Stimulated activated CD8-positive, alpha-beta memory T cell treated with anti-CD3 and anti-CD28 coated beads, Interleukin-15, amount 100 ng/mL, for 1 hour (primary cell): ENCODE results near the gene CDH4.

ENCODE experiments used
- DNase-seq: peaks from one replicate; pipeline ENCODE4 v3.0.0-alpha.2; 2020; ENCODE audit warnings: low read depth

Gene CDH4

DNA sequence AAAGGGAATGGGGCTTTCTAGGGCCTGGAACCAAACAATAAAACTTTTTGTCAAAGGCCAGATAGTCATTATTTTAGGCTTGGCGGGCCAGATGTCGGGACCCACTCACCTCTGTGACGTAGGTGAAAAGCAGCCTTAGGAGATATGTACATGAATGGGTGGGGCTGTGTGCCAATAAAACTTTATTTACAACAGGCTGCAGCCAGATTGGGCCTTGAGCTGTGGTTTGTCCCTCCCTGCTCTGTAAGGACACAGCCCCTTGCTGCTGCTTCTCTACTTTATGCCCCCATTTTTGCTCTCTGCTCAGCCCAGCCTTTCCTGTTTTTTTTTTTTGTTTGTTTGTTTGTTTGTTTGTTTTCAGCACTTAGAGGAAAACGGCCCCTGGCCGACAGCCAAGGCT lies 32.7 kb downstream of the CDH4 start:
- no peak for DNase-seq

DNA sequence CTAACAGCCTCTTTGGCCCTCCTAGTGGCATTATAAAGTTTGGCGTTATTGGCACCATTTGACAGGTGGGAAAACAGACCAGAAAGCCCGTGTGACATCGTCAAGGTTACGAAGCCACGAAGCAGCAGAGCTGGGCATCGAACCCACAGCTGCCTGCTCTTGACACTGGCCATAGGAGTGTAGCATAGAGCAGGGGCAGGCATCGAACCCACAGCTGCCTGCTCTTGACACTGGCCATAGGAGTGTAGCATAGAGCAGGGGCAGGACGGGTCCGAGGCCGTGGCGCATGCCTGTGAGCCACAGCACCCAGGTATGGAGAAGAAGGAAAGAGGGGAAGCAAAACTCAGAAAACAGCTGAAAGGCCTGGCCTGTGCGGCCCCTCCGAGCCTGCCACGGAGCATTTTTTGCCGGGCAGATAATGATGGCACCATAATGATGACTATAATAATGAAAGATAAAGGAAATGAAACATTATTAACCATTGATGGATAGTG lies 33.1 kb downstream of the CDH4 start:
- DNase-seq = no peak

DNA sequence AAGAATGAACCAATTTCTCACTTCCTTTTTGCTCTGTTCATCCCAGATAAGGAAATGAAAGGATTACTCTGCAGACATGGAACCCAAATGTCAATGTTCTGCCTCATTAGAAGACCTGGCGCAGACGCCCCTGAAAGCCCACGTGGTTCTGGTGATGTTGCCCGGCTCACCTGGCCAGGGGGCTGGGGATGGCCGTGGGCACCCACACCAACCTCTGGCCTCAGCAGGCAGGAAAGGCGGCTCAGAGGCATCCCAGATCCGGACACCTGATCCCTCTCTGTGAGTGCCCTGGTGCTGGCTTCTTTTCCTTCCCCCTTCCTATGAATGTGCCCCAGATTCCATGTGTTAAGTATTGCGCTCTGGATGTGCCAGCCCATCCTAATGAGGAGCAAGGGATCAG lies 33.6 kb downstream of the CDH4 start:
- DNase-seq = no peak

DNA sequence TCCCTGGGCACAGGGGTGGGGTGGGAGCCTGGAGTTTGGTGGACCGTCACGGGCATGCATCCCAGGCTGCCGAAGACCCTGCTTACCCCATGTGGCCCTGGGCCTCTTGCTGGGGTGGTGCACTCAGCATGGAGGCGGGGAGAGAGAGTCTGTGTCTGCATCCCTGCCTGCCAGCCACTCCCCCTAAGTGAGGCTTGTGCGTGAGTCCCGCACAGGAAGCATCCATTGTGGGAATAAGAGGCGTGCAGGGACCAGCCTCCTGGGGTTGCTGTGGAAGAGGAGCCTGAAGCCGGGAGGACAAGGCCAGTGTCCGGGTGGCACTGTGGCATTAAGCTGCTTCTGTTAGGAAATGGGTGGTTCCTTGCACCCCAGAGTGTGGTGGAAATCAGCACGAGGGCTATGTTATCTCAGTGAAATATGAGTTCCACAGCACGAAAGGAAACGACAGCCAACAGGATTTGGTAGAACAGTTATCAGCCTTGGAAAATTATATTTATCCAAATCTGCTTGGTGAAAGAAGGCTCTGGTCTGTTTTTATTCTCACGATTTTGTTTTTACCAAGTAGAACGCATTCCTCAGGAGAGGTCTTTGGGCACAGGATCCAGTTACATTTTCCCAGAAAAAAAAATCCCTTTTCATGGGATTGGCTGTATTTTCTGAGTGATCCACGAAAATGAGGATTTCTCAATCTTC lies 35.7 kb downstream of the CDH4 start:
- no peak for DNase-seq

DNA sequence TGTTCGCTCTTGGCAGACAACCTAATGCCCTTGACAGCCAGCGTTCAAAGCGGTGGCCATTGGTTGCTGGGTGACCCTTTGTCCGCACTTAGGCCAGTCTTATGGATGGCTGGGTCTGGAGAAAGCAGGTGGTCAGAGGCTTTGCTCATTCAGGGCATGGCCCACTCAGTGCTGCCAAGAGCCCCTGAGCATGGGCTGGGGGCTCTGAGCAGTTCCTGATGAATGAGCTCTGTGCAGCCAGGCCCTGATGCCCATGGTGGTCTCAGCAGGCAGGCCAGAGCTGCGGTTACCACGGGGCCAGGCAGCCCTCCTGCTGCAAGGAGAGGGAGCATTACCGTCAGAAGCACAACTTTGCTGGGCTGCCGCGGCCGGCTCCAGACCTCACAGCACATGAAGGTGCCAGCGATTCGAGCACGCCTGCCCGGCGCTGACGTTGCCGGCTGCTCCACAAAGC lies 36.3 kb downstream of the CDH4 start:
- DNase-seq = no peak

DNA sequence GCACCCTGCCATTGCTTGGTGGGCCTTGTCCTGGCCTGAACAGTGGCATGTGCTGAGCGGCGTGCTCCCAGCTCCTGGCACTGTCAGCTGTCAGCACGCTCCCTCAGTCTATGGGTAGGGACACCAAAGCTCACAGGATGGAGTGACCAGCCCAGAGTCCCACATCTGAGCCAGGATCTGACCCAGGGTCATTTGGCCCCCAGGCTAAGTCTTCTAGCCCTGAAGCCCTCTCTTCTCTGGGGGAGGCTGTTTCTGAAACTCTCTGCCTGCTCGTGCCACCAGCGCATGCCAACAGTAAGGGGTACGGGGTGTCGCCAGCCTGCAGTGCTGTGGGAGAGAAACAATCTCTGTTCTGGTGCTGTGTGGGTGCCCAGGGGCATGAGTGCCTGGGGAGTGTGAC lies 37.1 kb downstream of the CDH4 start:
- no peak for DNase-seq

DNA sequence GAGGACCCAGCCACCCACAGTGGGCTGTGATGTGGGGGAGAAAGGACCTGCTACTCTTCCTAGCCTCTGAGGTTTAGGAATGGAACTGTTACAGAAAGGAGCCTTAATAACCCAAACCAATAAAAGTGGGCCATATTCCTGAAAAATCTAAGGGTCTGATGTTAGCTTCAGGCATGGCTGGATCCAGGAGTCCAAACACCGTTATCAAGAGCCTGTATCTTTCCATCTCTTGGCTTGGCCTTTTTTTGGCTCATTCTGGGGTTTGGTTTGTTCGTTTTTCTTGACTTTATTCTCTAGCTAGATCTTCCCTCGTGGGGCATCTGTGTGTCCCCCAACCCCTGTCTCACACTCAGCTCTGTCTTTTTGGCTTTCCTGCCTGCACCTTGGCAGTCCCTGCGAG lies 38.7 kb downstream of the CDH4 start:
- DNase-seq = no peak

DNA sequence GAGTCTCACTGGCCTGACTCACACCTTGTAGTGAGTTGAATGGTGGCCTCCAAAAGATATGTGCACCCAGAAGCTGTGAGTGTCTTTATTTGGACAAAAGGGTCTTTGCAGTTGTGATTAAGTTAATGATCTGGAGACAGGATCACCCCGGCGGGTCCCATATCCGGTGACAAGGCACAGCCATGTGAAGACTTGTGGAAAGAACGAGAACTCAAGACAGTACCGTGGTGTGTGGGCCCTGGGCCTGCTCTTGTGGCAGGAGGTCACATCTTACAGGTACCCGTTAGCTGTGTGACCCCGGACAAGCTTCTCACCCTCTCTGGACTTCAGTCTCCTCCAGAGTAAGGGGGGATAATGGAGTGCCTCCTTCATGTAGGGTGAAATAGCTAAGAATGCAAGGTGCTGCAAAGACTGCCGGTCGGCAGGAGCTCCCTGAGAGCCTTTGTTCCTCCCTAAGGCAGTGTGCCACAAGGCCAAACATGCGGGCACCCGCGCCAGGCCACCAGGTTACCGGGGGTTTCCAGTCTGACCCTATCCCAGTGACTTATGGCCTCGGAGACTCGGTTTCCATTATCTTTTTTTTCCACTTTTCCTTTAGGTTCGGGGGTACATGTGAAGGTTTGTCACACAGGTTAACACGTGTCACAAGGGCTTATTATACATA lies 39.2 kb downstream of the CDH4 start:
- no peak for DNase-seq

DNA sequence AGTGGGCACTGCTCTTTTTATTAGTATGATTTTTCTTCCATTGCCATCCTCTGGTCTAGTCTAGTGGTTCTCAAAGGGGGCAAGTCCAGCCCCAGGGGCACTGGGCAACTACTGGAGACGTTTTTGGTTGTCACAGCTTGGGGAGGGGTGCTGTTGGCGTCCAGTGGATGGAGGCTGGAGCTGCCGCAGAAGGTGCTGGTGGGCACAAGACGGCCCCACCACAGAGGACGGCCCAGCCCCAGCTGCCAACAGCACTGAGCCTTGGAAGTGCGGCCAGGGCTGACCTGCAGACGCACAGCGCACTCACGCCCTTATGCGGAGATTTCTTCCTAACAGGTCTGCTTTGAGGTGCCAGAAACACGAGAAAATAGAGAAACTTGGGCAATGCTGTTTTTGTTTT lies 40.3 kb downstream of the CDH4 start:
- DNase-seq = no peak

DNA sequence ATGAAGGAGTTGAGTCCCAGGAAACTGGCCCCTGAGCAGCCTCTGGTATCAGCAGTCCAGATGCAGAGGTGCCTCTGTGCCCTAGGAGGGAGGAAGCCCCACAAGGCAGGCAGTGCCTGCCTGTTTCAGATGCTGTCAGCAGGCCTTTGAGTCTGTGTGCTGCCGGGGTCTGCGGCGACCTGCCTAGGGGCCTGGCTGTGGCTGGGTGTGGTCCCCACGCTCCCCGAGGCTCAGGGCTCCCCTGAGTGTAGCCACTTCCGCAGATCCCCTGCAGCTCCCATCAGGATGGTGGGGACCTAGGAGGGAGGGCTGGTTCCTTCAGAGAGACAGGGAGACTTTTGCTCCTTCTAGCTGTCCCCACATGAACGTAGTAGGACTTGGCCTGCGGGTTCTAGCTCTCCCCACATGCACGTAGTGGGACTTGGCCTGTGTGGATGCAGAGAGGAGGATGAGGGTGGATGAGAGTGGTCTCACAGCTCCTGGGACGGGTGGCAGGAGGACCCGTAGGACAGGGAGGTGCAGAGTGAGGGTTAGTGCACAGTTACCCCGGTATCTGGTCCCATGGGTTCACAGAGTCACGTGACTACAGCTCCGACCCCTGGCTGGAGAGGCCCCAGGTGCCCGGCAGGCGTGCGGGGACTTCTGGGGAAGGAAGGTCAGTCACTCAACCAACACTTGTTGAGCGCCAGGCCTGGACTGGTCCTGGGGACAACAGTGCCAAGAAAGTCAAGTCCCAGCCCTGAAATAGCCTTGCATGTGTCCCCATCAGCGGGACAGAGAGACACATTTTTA lies 41.0 kb downstream of the CDH4 start:
- DNase-seq = no peak

DNA sequence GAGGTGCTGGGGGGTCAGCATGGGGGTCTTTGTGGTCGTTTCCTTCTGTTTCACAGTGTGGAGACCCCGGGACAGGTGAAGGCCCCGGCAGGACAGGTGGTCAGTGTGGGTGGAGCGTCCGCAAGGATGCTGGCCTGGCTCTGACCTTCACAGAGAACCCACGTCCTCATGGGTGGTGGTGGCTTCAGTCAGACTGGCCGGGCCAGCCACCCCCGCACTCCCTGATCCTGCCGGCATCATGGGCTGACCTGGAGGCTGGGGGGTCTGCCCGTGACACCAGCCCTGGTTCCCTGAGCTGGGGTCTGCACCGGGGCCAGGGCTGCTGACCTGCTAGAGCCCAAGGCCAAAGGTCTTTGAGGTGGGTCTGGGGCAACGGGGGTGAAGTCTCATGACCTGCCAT lies 41.9 kb downstream of the CDH4 start:
- DNase-seq = no peak

DNA sequence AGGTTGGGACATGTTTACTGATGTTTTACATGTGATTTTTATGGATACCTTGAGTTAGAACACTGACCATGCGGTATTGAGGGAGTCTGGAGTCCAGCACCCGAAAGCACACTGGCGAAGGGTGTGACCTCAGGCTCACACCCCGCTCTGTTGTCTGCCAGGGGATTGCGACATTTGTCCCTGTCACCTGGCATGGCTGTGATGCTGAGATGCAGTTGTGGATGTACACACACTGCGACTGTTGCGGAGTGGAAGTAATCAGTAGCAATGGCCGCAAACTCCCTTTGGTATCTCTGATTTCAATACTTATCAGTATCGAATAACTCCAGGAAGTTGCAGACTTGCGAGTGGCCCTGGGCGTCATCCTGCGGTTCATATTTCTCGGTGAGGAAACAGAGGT lies 43.2 kb downstream of the CDH4 start:
- DNase-seq = no peak

DNA sequence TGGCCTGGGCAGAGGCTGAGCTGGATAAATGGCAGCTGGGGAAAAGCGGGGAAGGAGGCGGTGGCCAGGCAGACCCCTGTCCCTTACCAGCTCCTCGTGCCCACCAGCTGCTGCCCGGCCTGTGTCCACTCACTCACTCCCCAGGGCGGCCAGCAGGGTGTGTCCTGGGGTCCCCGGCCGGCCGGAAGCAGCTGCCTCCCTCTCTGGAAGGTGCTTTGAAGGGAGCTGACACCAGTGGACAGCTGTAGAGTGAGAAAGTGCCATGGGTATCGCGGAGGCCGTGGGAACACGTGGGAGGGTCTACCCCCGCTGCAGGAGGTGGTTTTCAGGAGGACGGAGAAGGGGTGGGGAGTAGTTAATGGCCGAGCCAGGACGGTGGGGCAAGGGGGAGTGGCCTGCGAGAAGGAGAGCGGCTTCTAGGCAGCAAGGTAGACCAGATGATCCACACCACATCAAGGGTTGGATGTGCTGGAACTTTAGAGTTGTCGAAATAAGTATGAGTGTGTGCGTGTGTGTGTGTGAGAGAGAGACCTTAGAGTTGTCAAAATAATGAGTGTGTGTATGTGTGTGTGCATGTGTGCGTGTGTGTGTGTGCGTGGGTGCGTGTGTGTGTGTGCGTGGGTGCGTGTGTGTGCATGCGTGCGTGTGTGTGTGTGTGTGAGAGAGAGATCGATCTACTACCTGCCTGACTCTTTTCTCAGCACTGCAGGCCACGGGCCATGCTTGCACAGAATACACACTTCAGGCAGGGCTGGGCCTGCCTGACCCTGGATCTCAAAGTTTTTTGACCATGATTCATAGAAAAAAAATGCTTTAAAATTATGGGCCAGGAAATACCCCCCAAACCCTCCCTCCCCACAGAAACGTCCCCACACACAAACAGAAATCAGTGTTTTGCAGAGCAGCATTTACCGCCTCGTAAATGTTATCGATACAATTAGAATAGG lies 43.9 kb downstream of the CDH4 start:
- DNase-seq = no peak

DNA sequence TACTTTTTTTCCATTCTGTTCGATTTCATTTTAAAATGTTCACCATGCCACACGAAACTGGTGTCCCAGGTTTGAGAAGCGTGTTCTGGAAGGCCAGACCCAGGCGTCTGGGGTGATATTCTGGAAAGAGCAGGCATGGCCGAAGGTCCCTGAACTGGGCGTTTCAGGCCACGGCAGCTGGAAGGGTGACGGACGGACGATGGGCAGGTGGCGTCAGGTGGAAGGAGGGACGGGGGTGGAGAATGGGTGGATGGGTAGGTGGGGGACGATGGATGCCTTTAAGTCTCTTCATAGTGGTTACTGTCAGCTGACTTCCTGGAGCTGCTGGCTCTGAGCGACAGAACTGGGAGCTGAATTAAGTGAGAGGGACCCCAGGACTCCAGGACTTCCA lies 44.6 kb downstream of the CDH4 start:
- no peak for DNase-seq

DNA sequence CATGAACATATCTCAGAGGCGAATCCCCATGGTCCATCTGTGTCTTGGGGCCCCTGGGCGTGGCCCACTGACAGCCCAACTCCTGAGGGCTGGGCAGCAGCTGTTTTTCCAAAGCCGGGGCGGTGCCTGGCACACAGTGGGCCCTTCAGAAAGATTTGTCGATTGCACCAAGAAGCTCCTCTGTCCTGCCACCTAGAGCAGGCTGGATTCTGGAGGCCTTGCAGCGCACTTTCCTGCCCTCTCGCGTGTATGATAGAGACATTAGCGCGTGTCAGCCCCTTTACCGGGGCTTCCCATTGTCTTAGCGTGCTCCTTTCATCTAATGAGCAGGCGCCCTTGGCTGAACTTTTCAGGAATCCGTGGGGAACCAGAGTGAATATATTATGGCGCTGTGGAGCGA lies 45.4 kb downstream of the CDH4 start:
- DNase-seq = no peak

DNA sequence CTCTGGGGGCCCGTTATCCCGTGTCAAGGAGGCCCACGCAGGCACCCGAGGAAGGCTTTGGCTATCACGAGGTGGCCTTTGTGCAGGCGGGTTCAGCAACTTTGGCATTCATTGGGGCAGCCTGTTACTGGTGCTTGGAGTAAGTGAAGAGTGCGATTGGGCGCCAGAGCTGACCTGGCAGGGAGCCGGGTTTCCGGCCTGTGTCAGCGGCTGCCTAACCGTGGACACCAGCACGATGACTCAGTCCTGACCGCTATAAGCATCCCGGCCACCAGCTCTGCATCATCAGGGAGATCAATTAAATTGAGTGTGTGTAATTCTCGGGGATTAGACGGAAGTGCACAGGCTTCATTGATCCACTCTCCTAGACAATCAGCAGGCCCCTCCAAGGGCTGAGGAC lies 45.9 kb downstream of the CDH4 start:
- DNase-seq = no peak

DNA sequence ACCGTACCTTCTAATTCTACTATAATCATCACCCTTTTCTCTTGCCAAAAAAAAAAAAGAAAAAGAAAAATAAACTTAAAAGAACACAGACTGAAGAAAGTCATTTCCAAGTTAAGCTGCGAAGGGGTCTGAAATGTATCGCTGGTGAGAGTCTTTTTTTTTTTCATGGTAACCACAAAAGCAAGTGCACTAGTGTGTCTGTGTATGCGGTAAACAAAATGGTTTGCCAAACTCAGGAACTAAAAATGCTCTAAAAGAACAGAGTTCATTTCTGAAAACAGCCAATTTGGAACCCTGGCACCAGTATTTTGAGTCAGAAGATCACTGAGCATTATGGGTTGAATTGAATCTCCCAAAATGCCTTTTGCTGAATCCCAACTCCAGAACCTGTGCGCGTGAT lies 46.6 kb downstream of the CDH4 start:
- DNase-seq = no peak

DNA sequence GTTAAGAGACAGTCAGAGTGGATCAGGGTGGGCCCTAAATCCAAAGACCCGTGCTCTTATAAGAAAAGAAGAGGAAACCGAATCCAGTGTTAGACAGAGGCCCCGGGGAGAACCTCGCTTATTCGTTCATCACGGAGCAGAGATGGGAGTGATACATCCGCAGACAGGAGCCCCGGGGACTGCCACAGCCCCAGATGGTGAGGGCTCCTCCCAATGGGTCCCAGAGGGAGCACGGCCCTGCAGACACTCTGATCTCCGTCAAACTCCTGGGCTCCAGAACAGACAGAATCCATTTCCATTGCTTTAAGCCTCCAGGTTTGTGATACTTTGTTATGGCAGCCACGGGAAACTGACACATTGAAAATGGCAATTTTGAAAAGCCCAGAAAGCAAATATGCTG lies 47.0 kb downstream of the CDH4 start:
- DNase-seq = no peak

DNA sequence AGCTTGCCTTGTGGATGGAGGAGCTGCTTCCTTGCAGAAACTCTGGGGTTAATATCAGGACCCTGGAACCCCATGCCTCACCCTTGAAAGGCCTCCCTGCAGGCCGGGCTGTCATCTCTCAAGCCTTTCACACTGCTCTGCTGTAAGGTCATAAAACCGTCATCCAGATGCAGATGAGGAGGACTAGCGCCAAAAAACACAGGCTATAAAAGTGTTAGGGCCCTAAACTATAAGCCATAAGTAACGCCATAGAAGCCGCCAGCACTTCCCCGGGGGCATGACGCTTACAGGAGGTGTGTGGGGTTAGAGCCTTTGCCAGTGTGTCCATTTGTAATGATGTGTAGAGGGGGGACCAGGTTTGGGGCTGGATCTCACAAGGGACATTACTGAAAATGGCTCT lies 47.6 kb downstream of the CDH4 start:
- DNase-seq = no peak

DNA sequence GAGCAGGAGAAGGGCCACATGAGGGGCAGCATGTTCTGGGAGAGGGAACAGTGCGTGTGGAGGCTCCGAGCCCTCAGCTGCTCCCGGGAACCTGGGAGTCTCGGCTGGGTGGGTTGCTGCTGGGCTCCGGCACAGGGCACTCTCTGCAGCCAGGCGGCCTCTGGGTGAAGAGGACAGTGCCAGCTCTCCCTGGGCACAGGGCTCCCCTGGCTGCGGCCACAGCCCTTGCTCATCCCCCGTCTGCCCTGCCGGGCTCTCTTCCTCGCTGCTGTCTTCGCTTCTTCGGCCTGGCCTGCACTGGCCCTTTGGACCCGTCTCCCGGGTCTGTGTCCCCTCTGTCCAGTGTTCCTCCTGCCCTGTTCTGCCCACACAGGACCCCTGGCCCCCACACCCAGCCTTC lies 48.2 kb downstream of the CDH4 start:
- DNase-seq = no peak

DNA sequence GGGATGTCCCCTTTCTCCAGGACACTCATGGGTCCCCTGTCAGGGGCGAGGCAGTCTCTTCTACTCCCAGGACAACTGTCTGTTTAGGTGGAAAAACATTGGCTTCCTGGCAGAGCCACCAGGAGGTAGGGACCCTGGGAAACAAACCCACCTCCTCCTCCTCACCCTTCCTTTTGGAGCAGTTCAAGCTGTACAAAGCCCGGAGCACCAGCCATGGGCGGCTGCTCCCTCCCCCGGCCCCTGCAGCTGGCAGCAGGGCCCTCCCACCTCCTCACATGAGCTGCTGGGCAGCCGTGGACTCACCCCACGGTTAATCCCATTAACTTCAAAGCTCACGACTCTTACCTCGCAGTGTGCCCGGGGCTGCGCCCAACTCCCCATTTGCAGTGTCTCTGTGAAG lies 48.6 kb downstream of the CDH4 start:
- DNase-seq = no peak
